ENCODE measurements around the gene GMCL2. TPM values are rescaled to one million over a fixed set of nuclear protein-coding genes. Genes with fewer than 3 reads are reported as not detected.
A peak's percentile ranks its signal among the peaks of the same experiment; 100 is the strongest.
"Not testable (repeated sequence)": the region's sequence is repeated elsewhere in the genome, so short reads cannot be mapped to it uniquely, and the experiment has no call there.

The GMCL2 gene
- total and polyA plus RNA-seq, 4 donors: not detected

- peak overlapping the region; percentile 96 to 99 for H3K27ac ChIP-seq (ENCODE audit: low read depth in 1 of 2, low read length in 2 of 2)
- no peak for DNase-seq (ENCODE audit: low spot score)
- whole genome bisulfite sequencing: 95% methylated on average over 10 of the region's 10 CpGs
- H3K9ac ChIP-seq (ENCODE audit: low read depth in 1 of 2, low read length in 2 of 2): peak overlapping the region in 1 of 2 donors; percentile 15
- H3K4me3 ChIP-seq (ENCODE audit: low read depth in 1 of 3, low read length in 3 of 3): no peak overlapping the region
- no peak for TF ChIP-seq CTCF (IDR thresholded peaks at IDR 0.05; ENCODE audit: low read depth, low read length, missing input control)
- no peak for TF ChIP-seq EGR1 (IDR thresholded peaks at IDR 0.05; ENCODE audit: low read depth in 2 of 2)
- no peak for TF ChIP-seq FOXA2 (IDR thresholded peaks at IDR 0.05)
- TF ChIP-seq YY1 (IDR thresholded peaks at IDR 0.05): no peak
- no peak for TF ChIP-seq FOXA1 (IDR thresholded peaks at IDR 0.05)
- TF ChIP-seq ZBTB33 (IDR thresholded peaks at IDR 0.05): no peak
- no peak for TF ChIP-seq SP1 (IDR thresholded peaks at IDR 0.05)
- TF ChIP-seq RAD21 (IDR thresholded peaks at IDR 0.05): no peak
- no peak for TF ChIP-seq GABPA (IDR thresholded peaks at IDR 0.05 in 1 of 2, conservative IDR thresholded peaks at IDR 0.05 in 1 of 2)
- no peak for TF ChIP-seq REST (IDR thresholded peaks at IDR 0.05)
- no peak for TF ChIP-seq RXRA (IDR thresholded peaks at IDR 0.05)
- peaks cover 2 to 26% (median 22%) of the 10 kb centered on the region in 4 donors for H3K36me3 ChIP-seq (ENCODE audit: control insufficient read depth in 4 of 4, insufficient read depth in 3 of 4, low read depth in 1 of 4, low read length in 3 of 4)
- H3K27me3 ChIP-seq (ENCODE audit: control insufficient read depth in 4 of 4, insufficient read depth in 4 of 4, low read length in 3 of 4): no peaks in the 10 kb centered on the region
- no peaks in the 10 kb centered on the region for H3K9me3 ChIP-seq (ENCODE audit: control insufficient read depth in 4 of 4, low read length in 3 of 4)
- H3K4me1 ChIP-seq (ENCODE audit: control insufficient read depth in 4 of 4, insufficient read depth in 4 of 4, low read length in 3 of 4): peaks cover 26 to 63% (median 40%) of the 10 kb centered on the region in 4 donors
Observed at GRCh38 chr5:178229861-178230260, 42.7 kb upstream of the GMCL2 start.

GRCh38 chr5:178229111-178229510 is 41.9 kb upstream of the GMCL2 start:
- not testable (repeated sequence) for H3K9me3 ChIP-seq (ENCODE audit: control insufficient read depth in 4 of 4, low read length in 3 of 4); DNase-seq (ENCODE audit: low spot score); H3K27me3 ChIP-seq (ENCODE audit: control insufficient read depth in 4 of 4, insufficient read depth in 4 of 4, low read length in 3 of 4); H3K9ac ChIP-seq (ENCODE audit: low read depth in 1 of 2, low read length in 2 of 2); H3K4me3 ChIP-seq (ENCODE audit: low read depth in 1 of 3, low read length in 3 of 3)
- H3K4me1 ChIP-seq (ENCODE audit: control insufficient read depth in 4 of 4, insufficient read depth in 4 of 4, low read length in 3 of 4): peaks cover 23 to 61% (median 40%) of the 10 kb centered on the region in 4 donors
- WGBS: 89% methylated on average over 13 of the region's 13 CpGs
- peaks cover 2 to 32% (median 23%) of the 10 kb centered on the region in 4 donors for H3K36me3 ChIP-seq (ENCODE audit: control insufficient read depth in 4 of 4, insufficient read depth in 3 of 4, low read depth in 1 of 4, low read length in 3 of 4)
- H3K27ac ChIP-seq (ENCODE audit: low read depth in 1 of 2, low read length in 2 of 2): peak overlapping the region in 1 of 2 donors; percentile 99

Measured in liver (tissue), 9 donors.